GM12878 (cell line): ENCODE results near the gene PRR16.

ENCODE experiments used
- CEBPB ChIP-seq, 2 experiments: fragments of 150-350 bp in 1 of 2; IDR thresholded peaks; 2 replicates each; pipeline ENCODE4 v1.6.1; 2012 to 2014; ENCODE audit warnings: low read depth in 2 of 2, low read length in 2 of 2, borderline replicate concordance in 1 of 2, inconsistent platforms in 1 of 2
- CREM ChIP-seq: IDR thresholded peaks from 2 replicates; pipeline ENCODE4 v1.6.1; 2014; ENCODE audit warnings: antibody characterized with exemption, low read depth
- CTCF ChIP-seq, 3 experiments: IDR thresholded peaks in 2 of 3; conservative IDR thresholded peaks in 1 of 3; 2 replicates each; pipeline ENCODE4 v1.5.1; 2011; ENCODE audit warnings: low read depth in 3 of 3, low read length in 3 of 3, mild to moderate bottlenecking in 3 of 3, control low read depth in 2 of 3, moderate library complexity in 2 of 3, inconsistent platforms in 1 of 3, mixed read lengths in 1 of 3; ENCODE audit not compliant: control insufficient read depth in 2 of 3, insufficient read depth in 1 of 3; ENCODE audit errors: extremely low read depth in 1 of 3
- ELK1 ChIP-seq: IDR thresholded peaks from 2 replicates; pipeline ENCODE4 v1.6.1; 2012; ENCODE audit warnings: low read depth, low read length, improper control_type of control experiment
- GABPA ChIP-seq: IDR thresholded peaks from 2 replicates; pipeline ENCODE4 v1.6.1; 2014; ENCODE audit warnings: antibody characterized with exemption, low read depth, mild to moderate bottlenecking, inconsistent platforms
- MTA2 ChIP-seq: fragments of 450-650 bp; IDR thresholded peaks from 2 replicates; pipeline ENCODE4 v1.6.1; 2016; ENCODE audit warnings: low read depth, mild to moderate bottlenecking, moderate library complexity
- SMC3 ChIP-seq: IDR thresholded peaks from 2 replicates; pipeline ENCODE4 v1.6.1; 2011; ENCODE audit warnings: low read length, improper control_type of control experiment, borderline replicate concordance
- TCF12 ChIP-seq: IDR thresholded peaks from 2 replicates; pipeline ENCODE4 v1.6.1; 2011; ENCODE audit warnings: low read depth, mild to moderate bottlenecking, low read length
- TCF7 ChIP-seq: IDR thresholded peaks from 2 replicates; pipeline ENCODE4 v1.6.1; 2014; ENCODE audit warnings: antibody characterized with exemption, borderline replicate concordance

GRCh38 chr5:120446901-120447300 is 17.2 kb upstream of the PRR16 start:
- TF ChIP-seq CTCF (IDR thresholded peaks at IDR 0.05 in 2 of 3, conservative IDR thresholded peaks at IDR 0.05 in 1 of 3; ENCODE audit: control insufficient read depth in 2 of 3, extremely low read depth in 1 of 3, insufficient read depth in 1 of 3, low read depth in 3 of 3, low read length in 3 of 3) (no peak), TCF7 (no peak), ELK1 (no peak), GABPA (no peak), CEBPB (IDR thresholded peaks at IDR 0.05; ENCODE audit: borderline replicate concordance in 1 of 2, low read depth in 2 of 2, low read length in 2 of 2) (no peak), CREM (no peak), TCF12 (no peak), SMC3 (no peak), MTA2 (no peak)
